HepG2 (cell line): Measurements from ENCODE around the gene KAT7. TPM values are rescaled to one million over a fixed set of nuclear protein-coding genes. Genes with fewer than 3 reads are reported as not detected.

ENCODE experiments used
- ARNTL ChIP-seq: sonication (generic); formaldehyde crosslinking; IDR thresholded peaks from 2 replicates; pipeline ENCODE4 v1.4.0; 2020; ENCODE audit warnings: mild to moderate bottlenecking, missing genetic modification reagents
- DRAP1 ChIP-seq: IDR thresholded peaks from 2 replicates; pipeline ENCODE4 v1.6.1; 2016; ENCODE audit warnings: missing genetic modification reagents, missing compliant biosample characterization
- FOXA3 ChIP-seq: IDR thresholded peaks from 2 replicates; pipeline ENCODE4 v1.6.1; 2016; ENCODE audit warnings: missing genetic modification reagents, missing compliant biosample characterization
- HMG20A ChIP-seq: IDR thresholded peaks from 2 replicates; pipeline ENCODE4 v1.6.1; 2016; ENCODE audit warnings: borderline replicate concordance
- LCORL ChIP-seq, 2 experiments: fragments of 450-650 bp in 1 of 2; sonication (generic) in 1 of 2; formaldehyde crosslinking in 1 of 2; IDR thresholded peaks; 2 replicates each; pipeline versions ENCODE4 v1.5.0 to v1.6.1; 2017 to 2020; ENCODE audit warnings: antibody characterized with exemption in 1 of 2, missing genetic modification reagents in 1 of 2
- MBNL3 ChIP-seq: fragments of 250-450 bp; sonication (Bioruptor Pico); conservative IDR thresholded peaks from 2 replicates; pipeline ENCODE4 v1.8.0; 2022; ENCODE audit warnings: mild to moderate bottlenecking, inconsistent platforms
- NR2F6 ChIP-seq, 2 experiments: IDR thresholded peaks; 2 replicates each; pipeline ENCODE4 v1.6.1; 2016; ENCODE audit warnings: antibody characterized with exemption in 1 of 2, mild to moderate bottlenecking in 1 of 2
- PAWR ChIP-seq: sonication (generic); formaldehyde crosslinking; IDR thresholded peaks from 2 replicates; pipeline ENCODE4 v1.4.0; 2020; ENCODE audit warnings: missing genetic modification reagents, mild to moderate bottlenecking, borderline replicate concordance
- PAXIP1 ChIP-seq: sonication (generic); formaldehyde crosslinking; conservative IDR thresholded peaks from 2 replicates; pipeline ENCODE4 v1.4.0; 2020; ENCODE audit warnings: mild to moderate bottlenecking, missing genetic modification reagents, moderate library complexity
- PHF5A ChIP-seq: IDR thresholded peaks from one replicate; pipeline ENCODE4 v1.6.1; 2018; ENCODE audit warnings: low read depth, missing genetic modification reagents; ENCODE audit not compliant: unreplicated experiment
- PHF8 ChIP-seq: sonication (generic); formaldehyde crosslinking; IDR thresholded peaks from 2 replicates; pipeline ENCODE4 v1.5.0; 2020; ENCODE audit warnings: missing genetic modification reagents
- RARA ChIP-seq: IDR thresholded peaks from 2 replicates; pipeline ENCODE4 v1.6.1; 2016; ENCODE audit warnings: missing genetic modification reagents, missing compliant biosample characterization
- SMC3 ChIP-seq: IDR thresholded peaks from 2 replicates; pipeline ENCODE4 v1.6.1; 2011; ENCODE audit warnings: low read length, improper control_type of control experiment
- THAP8 ChIP-seq: sonication (generic); formaldehyde crosslinking; IDR thresholded peaks from 2 replicates; pipeline ENCODE4 v1.5.1; 2020; ENCODE audit warnings: missing genetic modification reagents, mild to moderate bottlenecking, borderline replicate concordance
- ZBTB7A ChIP-seq: sonication (generic); formaldehyde crosslinking; IDR thresholded peaks from 2 replicates; pipeline ENCODE4 v1.8.0; 2022; ENCODE audit warnings: mild to moderate bottlenecking, missing genetic modification reagents
- ZFP90 ChIP-seq: sonication (generic); formaldehyde crosslinking; IDR thresholded peaks from 2 replicates; pipeline ENCODE4 v1.8.0; 2022; ENCODE audit warnings: missing genetic modification reagents, mild to moderate bottlenecking, inconsistent platforms, borderline replicate concordance
- ZHX2 ChIP-seq, 2 experiments: sonication (generic) in 1 of 2; formaldehyde crosslinking in 1 of 2; IDR thresholded peaks; 2 replicates each; pipeline versions ENCODE4 v1.6.1 to v1.9.0; 2014 to 2022; ENCODE audit warnings: antibody characterized with exemption in 1 of 2, borderline replicate concordance in 1 of 2, inconsistent platforms in 1 of 2, low read depth in 1 of 2, missing genetic modification reagents in 1 of 2
- ZIK1 ChIP-seq: sonication (generic); formaldehyde crosslinking; IDR thresholded peaks from 2 replicates; pipeline ENCODE4 v1.5.0; 2020; ENCODE audit warnings: mild to moderate bottlenecking, low read depth, missing genetic modification reagents, borderline replicate concordance
- ZNF607 ChIP-seq: sonication (generic); formaldehyde crosslinking; IDR thresholded peaks from 2 replicates; pipeline ENCODE4 v1.5.1; 2020; ENCODE audit warnings: missing genetic modification reagents, mild to moderate bottlenecking, borderline replicate concordance
- polyA plus RNA-seq, 8 experiments: library from polyadenylated mRNA; depleted of rRNA in 3 of 8; stranded (reverse) in 7 of 8; unstranded in 1 of 8; fragments of >200 nt; fragmentation: Illumina TruSeq in 4 of 8; extraction: Trizol in 4 of 8; gene quantifications; 2 replicates each; pipeline versions ENCODE4 v1.2.1 to v1.2.3, GENCODE V29; 2011 to 2016; ENCODE audit warnings: low read depth in 4 of 8, missing spikeins in 1 of 8, mixed read lengths in 1 of 8; ENCODE audit not compliant: insufficient read depth in 1 of 8
- total RNA-seq, 5 experiments: library from RNA; depleted of rRNA; stranded (reverse); fragments of >200 nt; fragmentation: Illumina TruSeq; extraction: Trizol; gene quantifications; 2 replicates each; pipeline ENCODE4 v1.2.3, GENCODE V29; 2016; ENCODE audit warnings: low read depth in 1 of 5

Gene KAT7
- total and polyA plus RNA-seq, 2 of the 13 experiments (the other 11 are each of a cell fraction or from before 2014, with no cell fraction given) = 21.2 to 39.2 TPM

GRCh38 chr17:49862781-49863331, 74.4 kb downstream of the KAT7 start (continued):
- TF ChIP-seq ZIK1 (CRISPR knock-in tag) (no peak), PAXIP1 (CRISPR knock-in tag) (peak; percentile 92), PAWR (CRISPR knock-in tag) (no peak), NR2F6 (IDR thresholded peaks at IDR 0.05) (0 out of 2 replicates have a peak, but pooled peaks have one; percentile 48), NR2F6 (CRISPR knock-in tag; IDR thresholded peaks at IDR 0.05) (peak; percentile 58; the same call in 1 of the 2 replicates), PHF5A (CRISPR knock-in tag) (no peak), ZFP90 (CRISPR knock-in tag) (0 out of 2 replicates have a peak, but pooled peaks have one; percentile 38), HMG20A (peak; percentile 36; the same call in 1 of the 2 replicates), THAP8 (CRISPR knock-in tag) (no peak), RARA (peak; percentile 32; the same call in 1 of the 2 replicates), ZHX2 (IDR thresholded peaks at IDR 0.05; ENCODE audit: low read depth) (no peak), ZHX2 (CRISPR knock-in tag; IDR thresholded peaks at IDR 0.05; ENCODE audit: borderline replicate concordance) (no peak), FOXA3 (peak; percentile 69; the same call in 1 of the 2 replicates), MBNL3 (no peak), ZBTB7A (CRISPR knock-in tag) (peak; percentile 89), PHF8 (CRISPR knock-in tag) (0 out of 2 replicates have a peak, but pooled peaks have one; percentile 10), ARNTL (CRISPR knock-in tag) (no peak), SMC3 (peak; percentile 32; the same call in 1 of the 2 replicates), LCORL (IDR thresholded peaks at IDR 0.05) (no peak), LCORL (CRISPR knock-in tag; IDR thresholded peaks at IDR 0.05) (peak; percentile 82), DRAP1 (no peak), ZNF607 (no peak)
